GM12878 (cell line): ENCODE data around the gene TRIOBP. TPM values are rescaled to one million over a fixed set of nuclear protein-coding genes. Genes with fewer than 3 reads are reported as not detected.

ENCODE experiments used
- ATAC-seq: fragments of 200-7000 bp; cut with Tn5 transposase; 3 replicates; pipeline ENCODE4 v1.9.1; 2020; ENCODE audit warnings: mild to moderate bottlenecking, moderate library complexity
- BruUV-seq: library from RNA; stranded (reverse); fragments of 400-500 nt; replicated peaks from 2 replicates; lab custom pipeline; 2021; lab: Mats Ljungman, UMichigan
- CTCF ChIA-PET: fragments of 300-600 bp; sonication (Branson Sonifier 250); formaldehyde crosslinking; extraction: SDS; loops from one replicate; lab custom pipeline; 2021; ENCODE audit warnings: inconsistent platforms; lab: Yijun Ruan, JAX
- POLR2A ChIA-PET: fragments of 350-600 bp; formaldehyde crosslinking; extraction: SDS; loops from one replicate; lab custom pipeline; 2021; ENCODE audit warnings: inconsistent platforms; lab: Charles Lee
- RAD21 ChIA-PET: fragments of 300-600 bp; sonication (Branson Sonifier 250); formaldehyde crosslinking; loops from one replicate; lab custom pipeline; 2023; ENCODE audit warnings: antibody characterized with exemption; ENCODE audit not compliant: unreplicated experiment; lab: Charles Lee
- SMC1A ChIA-PET: fragments of 300-600 bp; sonication (Branson Sonifier 250); formaldehyde crosslinking; loops from one replicate; lab custom pipeline; 2023; ENCODE audit not compliant: unreplicated experiment, uncharacterized antibody; lab: Charles Lee
- DNase-seq: peaks from one replicate; pipeline ENCODE4 v3.0.0-alpha.2; 2011; ENCODE audit warnings: low read depth, low spot score
- FAIRE-seq: peaks from 3 replicates; lab custom pipeline; 2011; peaks lifted over from hg19 to GRCh38; lab: Jason Lieb, UNC
- H2AFZ ChIP-seq: 2 replicates; pipeline ENCODE4 v1.6.0; 2011; ENCODE audit warnings: low read depth, low read length, control low read depth; ENCODE audit not compliant: control insufficient read depth
- H3K27ac ChIP-seq: 2 replicates; pipeline ENCODE4 v1.5.1; 2011; ENCODE audit warnings: control low read depth; ENCODE audit not compliant: control insufficient read depth, insufficient read depth
- H3K27me3 ChIP-seq, 2 experiments: replicated peaks in 1 of 2; 2 replicates each; pipeline versions ENCODE4 v1.6.0 to v1.6.1; 2011; ENCODE audit warnings: low read length in 1 of 2; ENCODE audit not compliant: control insufficient read depth in 2 of 2, insufficient read depth in 2 of 2
- H3K36me3 ChIP-seq, 2 experiments: 2 replicates each; pipeline ENCODE4 v1.5.1; 2011; ENCODE audit warnings: low read length in 1 of 2; ENCODE audit not compliant: control insufficient read depth in 2 of 2, insufficient read depth in 2 of 2
- H3K4me1 ChIP-seq: 2 replicates; pipeline ENCODE4 v1.6.1; 2011; ENCODE audit warnings: mild to moderate bottlenecking, low read length, moderate library complexity, mixed read lengths; ENCODE audit not compliant: control insufficient read depth, insufficient read depth
- H3K4me2 ChIP-seq: 2 replicates; pipeline ENCODE4 v1.6.0; 2011; ENCODE audit warnings: control low read depth; ENCODE audit not compliant: control insufficient read depth, insufficient read depth
- H3K4me3 ChIP-seq: fragments of 200-600 bp; sonication (generic); 2 replicates; pipeline ENCODE4 v1.5.1; 2016
- H3K79me2 ChIP-seq: 2 replicates; pipeline ENCODE4 v1.6.0; 2011; ENCODE audit warnings: low read length; ENCODE audit not compliant: control insufficient read depth, insufficient read depth
- H3K9ac ChIP-seq: 2 replicates; pipeline ENCODE4 v1.8.0; 2011; ENCODE audit warnings: low read length, control low read depth, mixed read lengths; ENCODE audit not compliant: control insufficient read depth, insufficient read depth
- H3K9me3 ChIP-seq: replicated peaks from 3 replicates; pipeline ENCODE4 v1.5.1; 2011; ENCODE audit warnings: mild to moderate bottlenecking, low read length; ENCODE audit not compliant: control insufficient read depth, insufficient read depth
- H4K20me1 ChIP-seq: 2 replicates; pipeline ENCODE4 v1.6.0; 2011; ENCODE audit not compliant: control insufficient read depth, insufficient read depth
- BACH1 ChIP-seq: fragments of 450-650 bp; IDR thresholded peaks from 2 replicates; pipeline ENCODE4 v1.6.1; 2017; ENCODE audit warnings: mild to moderate bottlenecking, borderline replicate concordance
- CBFB ChIP-seq: IDR thresholded peaks from 2 replicates; pipeline ENCODE4 v1.6.1; 2016; ENCODE audit warnings: antibody characterized with exemption, low read depth
- CHD2 ChIP-seq: IDR thresholded peaks from 2 replicates; pipeline ENCODE4 v1.6.1; 2011; ENCODE audit warnings: low read depth, low read length, improper control_type of control experiment, borderline replicate concordance
- CUX1 ChIP-seq: IDR thresholded peaks from 2 replicates; pipeline ENCODE4 v1.6.1; 2012; ENCODE audit warnings: improper control_type of control experiment, low read depth, low read length; ENCODE audit not compliant: insufficient replicate concordance
- JUNB ChIP-seq: IDR thresholded peaks from 2 replicates; pipeline ENCODE4 v1.6.1; 2016; ENCODE audit warnings: antibody characterized with exemption, mild to moderate bottlenecking
- KAT2A ChIP-seq: conservative IDR thresholded peaks from 2 replicates; pipeline ENCODE4 v1.6.1; 2011; ENCODE audit warnings: low read depth, low read length; ENCODE audit not compliant: control insufficient read depth
- MXI1 ChIP-seq: fragments of 150-350 bp; IDR thresholded peaks from 2 replicates; pipeline ENCODE4 v1.6.1; 2011; ENCODE audit warnings: low read depth, mild to moderate bottlenecking, inconsistent platforms, low read length, improper control_type of control experiment
- NFYA ChIP-seq: IDR thresholded peaks from 2 replicates; pipeline ENCODE4 v1.6.1; 2011; ENCODE audit warnings: low read depth, mild to moderate bottlenecking, low read length, improper control_type of control experiment, borderline replicate concordance
- POU2F2 ChIP-seq: IDR thresholded peaks from 3 replicates; pipeline ENCODE4 v1.6.1; 2011; ENCODE audit warnings: low read depth, mild to moderate bottlenecking, low read length, borderline replicate concordance
- RELA ChIP-seq: fragments of 450-650 bp; IDR thresholded peaks from 2 replicates; pipeline ENCODE4 v1.8.0; 2014; ENCODE audit warnings: borderline replicate concordance; ENCODE audit not compliant: partially characterized antibody
- ZNF274 ChIP-seq: IDR thresholded peaks from one replicate; pipeline ENCODE4 v1.8.0; 2011; ENCODE audit not compliant: insufficient read length, insufficient read depth
- ZNF622 ChIP-seq: fragments of 450-650 bp; IDR thresholded peaks from 2 replicates; pipeline ENCODE4 v1.6.1; 2017; ENCODE audit warnings: mild to moderate bottlenecking, inconsistent platforms
- WGBS: methylation state at CpG from one replicate; pipeline ENCODE4 v1.1.6; 2016; ENCODE audit warnings: low lambda C conversion rate; ENCODE audit not compliant: insufficient replicate concordance, insufficient coverage; ENCODE audit errors: missing lambda C conversion rate; 5-methylcytosine and 5-hydroxymethylcytosine counted together
- in situ Hi-C: fragments of 300-500 bp; cut with MboI; formaldehyde crosslinking; loops from 9 replicates; pipeline ENCODE4 v1.14.3; 2018; ENCODE audit warnings: mixed read lengths
- intact Hi-C: fragments of 100-400 bp; cut with micrococcal nuclease; formaldehyde crosslinking; loops from one replicate; pipeline ENCODE4 v1.14.2; 2022; ENCODE audit not compliant: unreplicated experiment
- polyA plus RNA-seq, 11 experiments: library from polyadenylated mRNA; depleted of rRNA in 4 of 11; unstranded in 6 of 11; stranded (reverse) in 5 of 11; fragments of >200 nt; fragmentation: Nextera tagmentation in 4 of 11; fragmentation: Illumina TruSeq in 1 of 11; extraction: Ambion mirVana in 4 of 11; extraction: Trizol in 1 of 11; gene quantifications; 1 replicate in 1 of 11; 2 replicates in 10 of 11; pipeline versions ENCODE4 v1.2.1 to v1.2.3, GENCODE V29; 2011 to 2016; ENCODE audit warnings: inconsistent platforms in 2 of 11, missing spikeins in 2 of 11, low read depth in 1 of 11
- total RNA-seq, 4 experiments: library from RNA; depleted of rRNA in 3 of 4; stranded (reverse); fragments of >200 nt in 3 of 4; fragmentation: Illumina TruSeq in 1 of 4; extraction: Trizol in 1 of 4; gene quantifications; 2 replicates each; pipeline versions ENCODE4 v1.2.1 to v1.2.3, GENCODE V29; 2013 to 2021
- TF ChIP-seq, protein P1 (sequence below): IDR thresholded peaks from 2 replicates; pipeline ENCODE4 v1.6.1; 2011; ENCODE audit warnings: borderline replicate concordance, low read depth, mild to moderate bottlenecking, moderate library complexity, low read length; ENCODE audit not compliant: insufficient read depth, poor library complexity, severe bottlenecking

TRIOBP gene
- total and polyA plus RNA-seq, 10 of the 15 experiments (the other 5 are each of a cell fraction or from before 2014, with no cell fraction given): 0.21 to 23.6 (median 11.9) TPM

- TF ChIP-seq, protein P1, sequence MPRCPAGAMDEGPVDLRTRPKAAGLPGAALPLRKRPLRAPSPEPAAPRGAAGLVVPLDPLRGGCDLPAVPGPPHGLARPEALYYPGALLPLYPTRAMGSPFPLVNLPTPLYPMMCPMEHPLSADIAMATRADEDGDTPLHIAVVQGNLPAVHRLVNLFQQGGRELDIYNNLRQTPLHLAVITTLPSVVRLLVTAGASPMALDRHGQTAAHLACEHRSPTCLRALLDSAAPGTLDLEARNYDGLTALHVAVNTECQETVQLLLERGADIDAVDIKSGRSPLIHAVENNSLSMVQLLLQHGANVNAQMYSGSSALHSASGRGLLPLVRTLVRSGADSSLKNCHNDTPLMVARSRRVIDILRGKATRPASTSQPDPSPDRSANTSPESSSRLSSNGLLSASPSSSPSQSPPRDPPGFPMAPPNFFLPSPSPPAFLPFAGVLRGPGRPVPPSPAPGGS: no peak
- TF ChIP-seq, all 136 proteins: peak for 0
Measured at GRCh38 chr22:37663521-37664140, 33.2 kb upstream of the TRIOBP start (continued).

- Histone ChIP-seq H3K4me3 (no peak overlapping the region), H3K4me2 (no peak overlapping the region), H3K79me2 (peaks cover 40% of the 10 kb centered on the region), H3K9me3 (no peaks in the 10 kb centered on the region), H2AFZ (no peak overlapping the region), H3K4me1 (peaks cover 12% of the 10 kb centered on the region), H3K27ac (no peak overlapping the region), H4K20me1 (no peaks in the 10 kb centered on the region), H3K27me3 (no peaks in the 10 kb centered on the region), H3K9ac (no peak overlapping the region), H3K36me3 (peaks cover 0 to 12% of the 10 kb centered on the region in 2 experiments; a peak in 3 of 4 replicates)
- ATAC-seq (no peak), DNase-seq (no peak), FAIRE-seq (no peak)
- RAD21 ChIA-PET: interaction anchor here (0.6 to 9.1 kb wide), 3 partner anchors 18 to 42 kb away, joined by 3 to 173 read pairs (median 164); partner anchors contain the start of genes NOL12 and SH3BP1
- CTCF ChIA-PET: interaction anchor here (10.3 to 11.7 kb wide), 2 partner anchors 14 to 24 kb away, joined by 261 to 414 read pairs; partner anchors contain the start of genes LGALS1, NOL12 and SH3BP1
- BruUV-seq: no TSS peak
- intact Hi-C loops: no loop called here
- WGBS: 86% methylated on average over 16 of the region's 16 CpGs
- POLR2A ChIA-PET: interaction anchor here (0.7 to 9.6 kb wide), 2 partner anchors 16 to 490 kb away, joined by 4 to 209 read pairs; partner anchors contain the start of genes LGALS1 and NOL12
- in situ Hi-C loops: no loop called here
- SMC1A ChIA-PET: interaction anchor here (1.4 to 7.9 kb wide), 2 partner anchors 11 to 18 kb away, joined by 8 to 157 read pairs; partner anchors contain the start of genes LGALS1 and NOL12
- TF ChIP-seq CHD2 (no peak), CUX1 (no peak), POU2F2 (no peak), MXI1 (no peak), ZNF622 (no peak), NFYA (no peak), ZNF274 (no peak), BACH1 (no peak), RELA (no peak), CBFB (no peak), KAT2A (no peak), JUNB (no peak)
Measured at GRCh38 chr22:37664249-37665101, 32.4 kb upstream of the TRIOBP start.
